RWPE1 (cell line): ENCODE results near the gene B4GALT2.
A peak's percentile ranks its signal among the peaks of the same experiment; 100 is the strongest.

ENCODE experiments used
- CTCF ChIA-PET: fragments of 350-600 bp; sonication (Branson Sonifier 250); formaldehyde crosslinking; extraction: SDS; loops from one replicate; lab custom pipeline; 2021; lab: Yijun Ruan, JAX
- POLR2A ChIA-PET: fragments of 400-600 bp; formaldehyde crosslinking; extraction: SDS; loops from one replicate; lab custom pipeline; 2020; ENCODE audit warnings: antibody characterized with exemption; ENCODE audit not compliant: low non-redundant PET; lab: Yijun Ruan, JAX
- DNase-seq: peaks from one replicate; pipeline ENCODE4 v3.0.0; 2012; ENCODE audit warnings: low spot score
- H3K27ac ChIP-seq: fragments of 450-650 bp; 2 replicates; pipeline ENCODE4 v1.5.1; 2017
- TF ChIP-seq, protein P1 (sequence below): fragments of 450-650 bp; conservative IDR thresholded peaks from 2 replicates; pipeline ENCODE4 v1.5.1; 2017; ENCODE audit warnings: low read depth, mild to moderate bottlenecking

Gene B4GALT2

GRCh38 chr1:44027320-44027719 is 48.3 kb downstream of the B4GALT2 start:
- no peak for DNase-seq
- POLR2A ChIA-PET = no interaction called here
- TF ChIP-seq, protein P1, sequence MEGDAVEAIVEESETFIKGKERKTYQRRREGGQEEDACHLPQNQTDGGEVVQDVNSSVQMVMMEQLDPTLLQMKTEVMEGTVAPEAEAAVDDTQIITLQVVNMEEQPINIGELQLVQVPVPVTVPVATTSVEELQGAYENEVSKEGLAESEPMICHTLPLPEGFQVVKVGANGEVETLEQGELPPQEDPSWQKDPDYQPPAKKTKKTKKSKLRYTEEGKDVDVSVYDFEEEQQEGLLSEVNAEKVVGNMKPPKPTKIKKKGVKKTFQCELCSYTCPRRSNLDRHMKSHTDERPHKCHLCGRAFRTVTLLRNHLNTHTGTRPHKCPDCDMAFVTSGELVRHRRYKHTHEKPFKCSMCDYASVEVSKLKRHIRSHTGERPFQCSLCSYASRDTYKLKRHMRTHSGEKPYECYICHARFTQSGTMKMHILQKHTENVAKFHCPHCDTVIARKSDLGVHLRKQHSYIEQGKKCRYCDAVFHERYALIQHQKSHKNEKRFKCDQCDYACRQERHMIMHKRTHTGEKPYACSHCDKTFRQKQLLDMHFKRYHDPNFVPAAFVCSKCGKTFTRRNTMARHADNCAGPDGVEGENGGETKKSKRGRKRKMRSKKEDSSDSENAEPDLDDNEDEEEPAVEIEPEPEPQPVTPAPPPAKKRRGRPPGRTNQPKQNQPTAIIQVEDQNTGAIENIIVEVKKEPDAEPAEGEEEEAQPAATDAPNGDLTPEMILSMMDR = no peak
- CTCF ChIA-PET = interaction anchor here (1.0 to 1.4 kb wide), 2 partner anchors 21 to 22 kb away, joined by 3 to 4 read pairs; no protein-coding TSS in a partner anchor
- H3K27ac ChIP-seq = no peak overlapping the region; the same call in 1 of the 2 replicates

GRCh38 chr1:44029260-44029910 is 50.4 kb downstream of the B4GALT2 start:
- POLR2A ChIA-PET = no interaction called here
- H3K27ac ChIP-seq = peak overlapping the region; percentile 96
- DNase-seq = no peak
- CTCF ChIA-PET = interaction anchor here (0.6 to 1.0 kb wide), 3 partner anchors 23 to 95 kb away, joined by 3 read pairs; no protein-coding TSS in a partner anchor
- TF ChIP-seq, protein P1 = no peak

GRCh38 chr1:44029911-44030604 is 51.0 kb downstream of the B4GALT2 start:
- POLR2A ChIA-PET = no interaction called here
- peak; percentile 93 for DNase-seq
- CTCF ChIA-PET = interaction anchor here (0.7 to 1.3 kb wide), 4 partner anchors 24 to 623 kb away, joined by 3 read pairs; no protein-coding TSS in a partner anchor

DNA sequence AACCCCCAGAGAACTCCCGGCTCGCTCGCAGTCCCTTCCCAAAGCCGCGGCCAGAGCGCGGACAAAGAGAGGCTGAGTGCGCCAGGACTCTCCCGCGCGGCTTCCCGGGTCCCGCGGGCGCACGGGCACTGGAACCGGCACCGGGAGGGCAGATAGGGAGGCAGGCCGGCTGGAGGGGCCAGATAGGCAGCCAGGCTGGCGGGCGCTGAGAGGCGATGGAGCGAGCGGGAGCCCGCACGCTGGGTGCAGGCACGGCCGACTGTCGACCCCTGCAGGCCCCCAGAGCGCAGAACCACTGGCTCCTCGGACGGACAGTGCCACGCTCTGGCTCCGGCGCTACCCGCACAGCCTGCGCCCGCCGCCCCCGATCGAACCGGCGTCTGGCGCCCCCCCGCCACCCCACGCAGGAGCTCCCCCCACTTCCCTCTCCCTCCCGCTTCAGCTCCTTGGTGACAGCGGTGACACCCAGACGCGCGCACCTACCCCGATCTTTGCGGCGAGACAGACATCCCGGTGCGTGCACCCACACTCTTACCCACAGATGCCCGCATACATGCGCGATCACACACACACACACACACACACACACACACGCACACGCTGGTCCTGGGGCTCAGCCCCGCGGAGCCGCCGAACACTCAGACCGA is 51.7 kb downstream of the B4GALT2 start:
- TF ChIP-seq, protein P1 = no peak
- peak; percentile 34 for DNase-seq
- ChIA-PET POLR2A (no interaction called here), CTCF (interaction anchor here (0.9 to 1.3 kb wide), 5 partner anchors 17 to 622 kb away, joined by 3 read pairs; no protein-coding TSS in a partner anchor)
- H3K27ac ChIP-seq = peak overlapping the region; percentile 96

More at GRCh38 chr1:44029911-44030604, 51.0 kb downstream of the B4GALT2 start:
- TF ChIP-seq, protein P1 = no peak
- H3K27ac ChIP-seq = peak overlapping the region; percentile 96

GRCh38 chr1:44031252-44032169 is 52.5 kb downstream of the B4GALT2 start, which contains the start of gene SLC6A9:
Gene SLC6A9 (minus strand): TSS chr1:44031462. CDS start chr1:44024277, 7,185 bp downstream.
- ChIA-PET CTCF (interaction anchor here (0.7 to 1.3 kb wide), 7 partner anchors 16 to 673 kb away, joined by 3 to 4 read pairs (median 3); no protein-coding TSS in a partner anchor), POLR2A (no interaction called here)
- TF ChIP-seq, protein P1 = no peak
- peak; percentile 64 for DNase-seq
- peak within 1 kb of the TSS; percentile 96 for H3K27ac ChIP-seq
